PC-9 (cell line): ENCODE measurements around the gene RYR1.

Source experiments
- EZH2 ChIP-seq: fragments of 200-600 bp; sonication (generic); IDR thresholded peaks from 2 replicates; pipeline ENCODE4 v1.8.0; 2017; ENCODE audit warnings: antibody characterized with exemption, low read depth
- TF ChIP-seq, protein P1 (sequence below): fragments of 200-600 bp; sonication (generic); conservative IDR thresholded peaks from 2 replicates; pipeline ENCODE4 v1.6.1; 2017; ENCODE audit warnings: mixed run types, antibody characterized with exemption, mild to moderate bottlenecking, moderate library complexity

DNA sequence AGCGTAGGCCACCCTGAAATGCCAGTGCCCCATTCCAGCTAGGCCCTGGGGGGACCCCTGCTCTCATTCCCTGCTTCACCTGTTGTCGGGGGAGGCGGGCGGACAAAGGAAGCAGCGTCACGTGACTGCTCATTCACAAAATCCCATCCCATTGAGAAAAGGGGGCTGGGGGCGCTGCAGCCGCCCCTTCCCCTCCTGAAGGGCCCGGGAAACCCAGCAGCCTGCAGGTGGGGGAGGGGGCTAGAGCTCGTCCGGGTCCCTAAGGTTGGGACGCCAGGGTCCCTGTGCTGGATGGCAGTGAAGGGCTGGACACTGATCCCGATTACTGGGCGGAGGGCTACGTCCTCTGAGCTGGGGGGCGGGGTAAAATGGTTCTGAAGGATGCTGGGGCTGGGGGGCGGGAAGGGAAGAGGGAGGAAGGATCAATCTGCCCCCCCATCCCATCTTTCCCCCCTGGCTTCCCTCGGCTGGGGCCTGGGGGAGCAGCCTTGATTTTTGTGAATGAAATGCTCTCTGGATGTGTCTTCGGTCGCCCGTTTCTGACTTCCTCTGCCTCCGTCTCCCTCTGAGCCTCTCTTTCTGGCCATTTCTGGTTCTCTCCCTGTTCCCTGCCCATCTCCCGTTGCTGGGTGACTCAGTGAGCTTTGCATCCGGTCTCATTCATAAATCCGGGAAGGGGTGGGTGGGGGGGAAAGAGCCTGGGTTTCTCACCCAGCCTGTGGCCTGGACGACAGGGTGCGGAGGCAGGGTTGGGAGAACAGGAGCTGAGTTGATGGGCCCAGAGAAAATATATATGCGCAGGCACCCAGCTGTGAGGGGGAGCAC is 44.2 kb upstream of the RYR1 start:
- TF ChIP-seq, protein P1, sequence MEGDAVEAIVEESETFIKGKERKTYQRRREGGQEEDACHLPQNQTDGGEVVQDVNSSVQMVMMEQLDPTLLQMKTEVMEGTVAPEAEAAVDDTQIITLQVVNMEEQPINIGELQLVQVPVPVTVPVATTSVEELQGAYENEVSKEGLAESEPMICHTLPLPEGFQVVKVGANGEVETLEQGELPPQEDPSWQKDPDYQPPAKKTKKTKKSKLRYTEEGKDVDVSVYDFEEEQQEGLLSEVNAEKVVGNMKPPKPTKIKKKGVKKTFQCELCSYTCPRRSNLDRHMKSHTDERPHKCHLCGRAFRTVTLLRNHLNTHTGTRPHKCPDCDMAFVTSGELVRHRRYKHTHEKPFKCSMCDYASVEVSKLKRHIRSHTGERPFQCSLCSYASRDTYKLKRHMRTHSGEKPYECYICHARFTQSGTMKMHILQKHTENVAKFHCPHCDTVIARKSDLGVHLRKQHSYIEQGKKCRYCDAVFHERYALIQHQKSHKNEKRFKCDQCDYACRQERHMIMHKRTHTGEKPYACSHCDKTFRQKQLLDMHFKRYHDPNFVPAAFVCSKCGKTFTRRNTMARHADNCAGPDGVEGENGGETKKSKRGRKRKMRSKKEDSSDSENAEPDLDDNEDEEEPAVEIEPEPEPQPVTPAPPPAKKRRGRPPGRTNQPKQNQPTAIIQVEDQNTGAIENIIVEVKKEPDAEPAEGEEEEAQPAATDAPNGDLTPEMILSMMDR, result no peak
- no peak for TF ChIP-seq EZH2
